IMR-90 (cell line): ENCODE data around the gene PTGES3. TPM values are rescaled to one million over a fixed set of nuclear protein-coding genes. Genes with fewer than 3 reads are reported as not detected.

Experiments
- ATAC-seq: fragments of 200-7000 bp; cut with Tn5 transposase; 2 replicates; pipeline ENCODE4 v1.9.1; 2020; ENCODE audit warnings: low read depth, mild to moderate bottlenecking, moderate library complexity
- BruUV-seq: library from RNA; stranded (reverse); fragments of 400-500 nt; replicated peaks from 2 replicates; lab custom pipeline; 2021; lab: Mats Ljungman, UMichigan
- CTCF ChIA-PET: fragments of 300-600 bp; formaldehyde crosslinking; extraction: SDS; loops from one replicate; lab custom pipeline; 2021; ENCODE audit warnings: antibody characterized with exemption; lab: Yijun Ruan, JAX
- POLR2A ChIA-PET: fragments of 300-600 bp; sonication (Branson Sonifier 250); formaldehyde crosslinking; loops from one replicate; lab custom pipeline; 2022; ENCODE audit warnings: antibody characterized with exemption; ENCODE audit not compliant: unreplicated experiment; lab: Charles Lee
- DNase-seq: peaks from one replicate; pipeline ENCODE4 v3.0.0; 2013
- H2AFZ ChIP-seq: replicated peaks from 2 replicates; pipeline ENCODE3; 2013; ENCODE audit warnings: low read length, mild to moderate bottlenecking; ENCODE audit not compliant: poor library complexity
- H2AK5ac ChIP-seq: 2 replicates; pipeline ENCODE4 v1.6.1; 2013; ENCODE audit warnings: low read depth, low read length, inconsistent platforms
- H2AK9ac ChIP-seq: replicated peaks from 2 replicates; pipeline ENCODE3; 2013; ENCODE audit warnings: mild to moderate bottlenecking, low read depth, low read length, moderate library complexity; ENCODE audit not compliant: poor library complexity
- H2BK120ac ChIP-seq: 2 replicates; pipeline ENCODE4 v1.6.1; 2013; ENCODE audit warnings: low read depth, low read length, inconsistent platforms
- H2BK15ac ChIP-seq: 3 replicates; pipeline ENCODE4 v1.6.1; 2013; ENCODE audit warnings: low read depth, low read length, inconsistent platforms
- H2BK20ac ChIP-seq: 2 replicates; pipeline ENCODE4 v1.6.1; 2013; ENCODE audit warnings: low read depth, mild to moderate bottlenecking, inconsistent platforms, low read length, moderate library complexity
- H2BK5ac ChIP-seq: 2 replicates; pipeline ENCODE4 v1.6.1; 2013; ENCODE audit warnings: mild to moderate bottlenecking, low read depth, low read length, inconsistent platforms; ENCODE audit not compliant: poor library complexity, severe bottlenecking
- H3K14ac ChIP-seq: replicated peaks from 2 replicates; pipeline ENCODE4 v1.6.1; 2013; ENCODE audit warnings: low read depth, low read length, inconsistent platforms
- H3K18ac ChIP-seq: 2 replicates; pipeline ENCODE4 v1.6.1; 2013; ENCODE audit warnings: low read depth, low read length, control low read depth
- H3K23ac ChIP-seq: 2 replicates; pipeline ENCODE4 v1.6.1; 2013; ENCODE audit warnings: low read depth, low read length, inconsistent platforms
- H3K27ac ChIP-seq: 2 replicates; pipeline ENCODE4 v1.5.1; 2013; ENCODE audit warnings: mild to moderate bottlenecking, control low read depth, low read length; ENCODE audit not compliant: insufficient read depth
- H3K27me3 ChIP-seq: 2 replicates; pipeline ENCODE4 v1.6.1; 2013; ENCODE audit warnings: low read length; ENCODE audit not compliant: control insufficient read depth, insufficient read depth
- H3K36me3 ChIP-seq: 2 replicates; pipeline ENCODE4 v1.6.1; 2013; ENCODE audit warnings: low read length, mixed read lengths; ENCODE audit not compliant: control insufficient read depth, insufficient read depth
- H3K4ac ChIP-seq: 2 replicates; pipeline ENCODE4 v1.6.1; 2013; ENCODE audit warnings: low read depth, low read length, inconsistent platforms
- H3K4me1 ChIP-seq: 2 replicates; pipeline ENCODE4 v1.6.1; 2013; ENCODE audit warnings: low read length, mixed read lengths; ENCODE audit not compliant: control insufficient read depth, insufficient read depth
- H3K4me2 ChIP-seq: 2 replicates; pipeline ENCODE4 v1.6.1; 2013; ENCODE audit warnings: low read depth, mild to moderate bottlenecking, control low read depth, low read length, moderate library complexity
- H3K4me3 ChIP-seq: 2 replicates; pipeline ENCODE4 v1.5.1; 2013; ENCODE audit warnings: low read depth, mild to moderate bottlenecking, control low read depth, low read length, moderate library complexity; ENCODE audit not compliant: insufficient read depth
- H3K56ac ChIP-seq: 2 replicates; pipeline ENCODE4 v1.6.1; 2013; ENCODE audit warnings: low read length, inconsistent platforms; ENCODE audit not compliant: insufficient read depth; ENCODE audit errors: extremely low read depth
- H3K79me1 ChIP-seq, 2 experiments: 2 replicates each; pipeline ENCODE4 v1.6.1; 2013; ENCODE audit warnings: low read length in 2 of 2, inconsistent platforms in 1 of 2, low read depth in 1 of 2
- H3K9ac ChIP-seq: 2 replicates; pipeline ENCODE4 v1.6.1; 2013; ENCODE audit warnings: low read depth, low read length, control low read depth
- H3K9me1 ChIP-seq: 2 replicates; pipeline ENCODE4 v1.6.1; 2013; ENCODE audit warnings: low read length, inconsistent platforms; ENCODE audit not compliant: insufficient read depth
- H3K9me3 ChIP-seq: 2 replicates; pipeline ENCODE4 v1.6.1; 2013; ENCODE audit warnings: low read length; ENCODE audit not compliant: control insufficient read depth, insufficient read depth
- H4K20me1 ChIP-seq: 2 replicates; pipeline ENCODE4 v1.6.1; 2013; ENCODE audit warnings: low read length, inconsistent platforms; ENCODE audit not compliant: insufficient read depth
- H4K5ac ChIP-seq: 2 replicates; pipeline ENCODE4 v1.6.1; 2013; ENCODE audit warnings: mild to moderate bottlenecking, low read depth, low read length, control low read depth
- H4K8ac ChIP-seq, 2 experiments: 2 replicates each; pipeline ENCODE4 v1.6.1; 2013; ENCODE audit warnings: low read depth in 2 of 2, low read length in 2 of 2, control low read depth in 1 of 2, inconsistent platforms in 1 of 2
- H4K91ac ChIP-seq: 2 replicates; pipeline ENCODE4 v1.6.1; 2013; ENCODE audit warnings: low read depth, low read length, inconsistent platforms; ENCODE audit not compliant: insufficient read depth
- CHD1 ChIP-seq: IDR thresholded peaks from 2 replicates; pipeline ENCODE4 v1.6.1; 2012; ENCODE audit warnings: low read depth, low read length, improper control_type of control experiment
- FOS ChIP-seq: fragments of 150-350 bp; IDR thresholded peaks from 2 replicates; pipeline ENCODE4 v1.6.1; 2016; ENCODE audit warnings: low read depth, low read length
- MAFK ChIP-seq: IDR thresholded peaks from 2 replicates; pipeline ENCODE4 v1.6.1; 2012; ENCODE audit warnings: low read depth, low read length, improper control_type of control experiment
- MAZ ChIP-seq: IDR thresholded peaks from 2 replicates; pipeline ENCODE4 v1.6.1; 2012; ENCODE audit warnings: low read depth, mild to moderate bottlenecking, low read length, improper control_type of control experiment, moderate library complexity, borderline replicate concordance
- MXI1 ChIP-seq: IDR thresholded peaks from 2 replicates; pipeline ENCODE4 v1.6.1; 2012; ENCODE audit warnings: low read depth, mild to moderate bottlenecking, low read length, moderate library complexity, borderline replicate concordance
- POLR2A ChIP-seq: IDR thresholded peaks from 2 replicates; pipeline ENCODE4 v1.6.1; 2012; ENCODE audit warnings: mild to moderate bottlenecking, low read depth, low read length
- RCOR1 ChIP-seq: IDR thresholded peaks from 2 replicates; pipeline ENCODE4 v1.6.1; 2012; ENCODE audit warnings: mild to moderate bottlenecking, low read length, improper control_type of control experiment; ENCODE audit not compliant: insufficient replicate concordance
- RFX5 ChIP-seq: IDR thresholded peaks from 2 replicates; pipeline ENCODE4 v1.8.0; 2012; ENCODE audit warnings: low read depth, mild to moderate bottlenecking, low read length, moderate library complexity
- SMC3 ChIP-seq: fragments of 150-350 bp; IDR thresholded peaks from 2 replicates; pipeline ENCODE4 v1.6.1; 2016; ENCODE audit warnings: low read depth, mild to moderate bottlenecking, antibody characterized with exemption, low read length, moderate library complexity
- WGBS, 2 experiments: methylation state at CpG; one replicate each; pipeline versions ENCODE4 v1.1.5 to v1.1.7; 2013; ENCODE audit warnings: missing lambda C conversion rate in 2 of 2; ENCODE audit not compliant: insufficient read length in 1 of 2; ENCODE audit errors: extremely low coverage in 2 of 2; 5-methylcytosine and 5-hydroxymethylcytosine counted together
- dilution Hi-C: fragments of 300-500 bp; cut with HindIII; formaldehyde crosslinking; loops from one replicate; pipeline ENCODE4 v1.14.3; 2018; ENCODE audit warnings: low sequenced_read_pairs; ENCODE audit not compliant: unreplicated experiment
- in situ Hi-C: fragments of 300-500 bp; cut with MboI; formaldehyde crosslinking; loops from 3 replicates; pipeline ENCODE4 v1.14.3; 2019; ENCODE audit warnings: low sequenced_read_pairs, inconsistent platforms, mixed read lengths
- intact Hi-C: fragments of 100-400 bp; cut with micrococcal nuclease; formaldehyde crosslinking; loops from 2 replicates; pipeline ENCODE4 v1.10.0; 2022
- polyA plus RNA-seq, 3 experiments: library from polyadenylated mRNA; depleted of rRNA; stranded (reverse); fragments of >200 nt; gene quantifications; 2 replicates each; pipeline ENCODE4 v1.2.3, GENCODE V29; 2012; ENCODE audit warnings: low replicate concordance in 1 of 3
- total RNA-seq: library from RNA; depleted of rRNA; stranded (reverse); fragments of >200 nt; gene quantifications from 2 replicates; pipeline ENCODE4 v1.2.3, GENCODE V29; 2012
- TF ChIP-seq, protein P1 (sequence below): fragments of 150-350 bp; IDR thresholded peaks from 2 replicates; pipeline ENCODE4 v1.6.1; 2016; ENCODE audit warnings: low read depth, mild to moderate bottlenecking, low read length, moderate library complexity, borderline replicate concordance
- TF ChIP-seq, protein P2 (sequence below): conservative IDR thresholded peaks from 2 replicates; pipeline ENCODE4 v1.5.1; 2012; ENCODE audit warnings: mild to moderate bottlenecking, low read depth, low read length, improper control_type of control experiment
- TF ChIP-seq, protein P3 (sequence below): fragments of 150-350 bp; IDR thresholded peaks from 2 replicates; pipeline ENCODE4 v1.6.1; 2017; ENCODE audit warnings: mild to moderate bottlenecking, antibody characterized with exemption, low read length, low read depth

Gene PTGES3
- total and polyA plus RNA-seq, 2 of the 4 experiments (the other 2 are of a cell fraction) = 42.7 to 73.2 TPM

DNA sequence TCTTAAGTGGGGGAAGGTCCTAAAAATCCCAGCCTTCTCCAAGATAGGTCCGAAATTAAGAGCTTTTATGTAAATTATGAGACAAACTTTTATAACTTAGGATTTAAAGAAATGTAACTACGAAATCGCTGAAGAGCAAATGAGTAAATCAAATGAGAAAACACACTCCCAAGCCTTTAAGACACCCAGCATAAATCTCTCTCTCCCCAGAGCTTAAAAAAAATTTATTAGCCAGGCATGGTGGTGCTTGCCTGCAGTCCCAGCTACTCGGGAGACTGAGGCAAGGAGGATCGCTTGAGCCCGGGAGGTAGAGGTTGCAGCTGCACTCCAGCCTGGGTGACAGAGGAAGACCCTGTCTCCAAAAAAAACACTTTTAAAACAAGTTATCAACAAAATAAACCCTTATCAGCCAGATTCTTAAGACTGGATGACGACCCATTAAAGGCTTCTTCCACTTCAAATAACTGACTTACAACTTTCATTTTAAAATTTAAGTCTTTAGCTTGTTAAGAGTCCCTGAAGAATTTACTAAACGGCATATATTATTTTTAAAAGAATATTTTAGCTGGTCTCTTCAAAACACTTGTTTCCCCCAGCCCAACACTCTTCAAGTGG is 3.2 kb downstream of the PTGES3 start:
- intact Hi-C loops = loop anchor here (1.0 kb wide), 1 partner anchor 304 kb away; no protein-coding TSS in a partner anchor

More for the DNA sequence above, 3.2 kb downstream of the PTGES3 start:
- CTCF ChIA-PET = interaction anchor here (0.7 to 1.5 kb wide), 2 partner anchors 46 to 48 kb away, joined by 3 to 9 read pairs; no protein-coding TSS in a partner anchor
- no peaks in the 10 kb centered on the region for H3K9me3 ChIP-seq
- no peak overlapping the region for H4K5ac ChIP-seq
- H3K9me1 ChIP-seq = peaks cover 2% of the 10 kb centered on the region; the same call in 1 of the 2 replicates
- no peak overlapping the region; the same call in 1 of the 2 replicates for H3K27ac ChIP-seq
- H2BK20ac ChIP-seq = no peak overlapping the region
- H3K4me2 ChIP-seq = peak overlapping the region; percentile 90
- H2AK9ac ChIP-seq = no peak overlapping the region
- H3K4me3 ChIP-seq = peak overlapping the region; percentile 27
- no peak overlapping the region for H3K56ac ChIP-seq
- no peaks in the 10 kb centered on the region for H3K27me3 ChIP-seq
- in situ Hi-C loops (no loop called here), dilution Hi-C loops (no loop called here)
- no peak overlapping the region for H2BK120ac ChIP-seq
- no peak overlapping the region for H2AFZ ChIP-seq
- H3K79me1 ChIP-seq = peaks cover 6 to 29% of the 10 kb centered on the region in 2 experiments; a peak in 3 of 4 replicates
- no peak overlapping the region for H2BK15ac ChIP-seq
- H4K91ac ChIP-seq = no peak overlapping the region
- POLR2A ChIA-PET = no interaction called here
- no peak overlapping the region for H3K9ac ChIP-seq
- TF ChIP-seq MAZ (no peak), MXI1 (no peak), CHD1 (no peak), RFX5 (no peak), POLR2A (no peak), RCOR1 (no peak), SMC3 (no peak), FOS (no peak), MAFK (no peak)
- TF ChIP-seq, protein P1, sequence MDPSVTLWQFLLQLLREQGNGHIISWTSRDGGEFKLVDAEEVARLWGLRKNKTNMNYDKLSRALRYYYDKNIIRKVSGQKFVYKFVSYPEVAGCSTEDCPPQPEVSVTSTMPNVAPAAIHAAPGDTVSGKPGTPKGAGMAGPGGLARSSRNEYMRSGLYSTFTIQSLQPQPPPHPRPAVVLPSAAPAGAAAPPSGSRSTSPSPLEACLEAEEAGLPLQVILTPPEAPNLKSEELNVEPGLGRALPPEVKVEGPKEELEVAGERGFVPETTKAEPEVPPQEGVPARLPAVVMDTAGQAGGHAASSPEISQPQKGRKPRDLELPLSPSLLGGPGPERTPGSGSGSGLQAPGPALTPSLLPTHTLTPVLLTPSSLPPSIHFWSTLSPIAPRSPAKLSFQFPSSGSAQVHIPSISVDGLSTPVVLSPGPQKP = no peak
- TF ChIP-seq, protein P2, sequence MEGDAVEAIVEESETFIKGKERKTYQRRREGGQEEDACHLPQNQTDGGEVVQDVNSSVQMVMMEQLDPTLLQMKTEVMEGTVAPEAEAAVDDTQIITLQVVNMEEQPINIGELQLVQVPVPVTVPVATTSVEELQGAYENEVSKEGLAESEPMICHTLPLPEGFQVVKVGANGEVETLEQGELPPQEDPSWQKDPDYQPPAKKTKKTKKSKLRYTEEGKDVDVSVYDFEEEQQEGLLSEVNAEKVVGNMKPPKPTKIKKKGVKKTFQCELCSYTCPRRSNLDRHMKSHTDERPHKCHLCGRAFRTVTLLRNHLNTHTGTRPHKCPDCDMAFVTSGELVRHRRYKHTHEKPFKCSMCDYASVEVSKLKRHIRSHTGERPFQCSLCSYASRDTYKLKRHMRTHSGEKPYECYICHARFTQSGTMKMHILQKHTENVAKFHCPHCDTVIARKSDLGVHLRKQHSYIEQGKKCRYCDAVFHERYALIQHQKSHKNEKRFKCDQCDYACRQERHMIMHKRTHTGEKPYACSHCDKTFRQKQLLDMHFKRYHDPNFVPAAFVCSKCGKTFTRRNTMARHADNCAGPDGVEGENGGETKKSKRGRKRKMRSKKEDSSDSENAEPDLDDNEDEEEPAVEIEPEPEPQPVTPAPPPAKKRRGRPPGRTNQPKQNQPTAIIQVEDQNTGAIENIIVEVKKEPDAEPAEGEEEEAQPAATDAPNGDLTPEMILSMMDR = no peak
- TF ChIP-seq, protein P3, sequence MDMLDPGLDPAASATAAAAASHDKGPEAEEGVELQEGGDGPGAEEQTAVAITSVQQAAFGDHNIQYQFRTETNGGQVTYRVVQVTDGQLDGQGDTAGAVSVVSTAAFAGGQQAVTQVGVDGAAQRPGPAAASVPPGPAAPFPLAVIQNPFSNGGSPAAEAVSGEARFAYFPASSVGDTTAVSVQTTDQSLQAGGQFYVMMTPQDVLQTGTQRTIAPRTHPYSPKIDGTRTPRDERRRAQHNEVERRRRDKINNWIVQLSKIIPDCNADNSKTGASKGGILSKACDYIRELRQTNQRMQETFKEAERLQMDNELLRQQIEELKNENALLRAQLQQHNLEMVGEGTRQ = no peak
- H4K20me1 ChIP-seq = peaks cover 73% of the 10 kb centered on the region
- H2AK5ac ChIP-seq = no peak overlapping the region
- no peak for DNase-seq
- H4K8ac ChIP-seq = no peak overlapping the region
- WGBS, 2 experiments = no CpG with 5 or more reads among the region's 8 CpGs
- peaks cover 6% of the 10 kb centered on the region for H3K4me1 ChIP-seq
- no peak overlapping the region for H3K14ac ChIP-seq
- 0 out of 2 replicates have a peak overlapping the region, but pooled peaks have one; percentile 15 for H3K23ac ChIP-seq
- no peak overlapping the region for H3K4ac ChIP-seq
- no peak for ATAC-seq
- peaks cover 17% of the 10 kb centered on the region for H3K36me3 ChIP-seq
- no peak overlapping the region for H2BK5ac ChIP-seq
- no peak overlapping the region for H3K18ac ChIP-seq
- BruUV-seq = no TSS peak
